ENCODE data around the gene ZBTB45.

ZBTB45 gene

GRCh38 chr19:58543826-58544590 is 24.4 kb upstream of the ZBTB45 start, which contains the start of gene TRIM28:
Gene TRIM28 (plus strand): TSS chr19:58544064. CDS start chr19:58544758, 694 bp downstream.
- peaks cover 17 to 41% of the 10 kb centered on the region in 2 experiments; a peak in 2 of 3 replicates for H3K36me3 ChIP-seq (ENCODE audit: control insufficient read depth in 2 of 2, insufficient read depth in 1 of 2, low read length in 2 of 2)
- TF ChIP-seq ZSCAN30 (tag by site-specific recombination; IDR thresholded peaks at IDR 0.05) (peak; percentile 83), ZNF561 (tag by site-specific recombination; IDR thresholded peaks at IDR 0.05; ENCODE audit: borderline replicate concordance) (peak; percentile 2; the same call in 1 of the 2 replicates), GLI4 (tag by site-specific recombination; IDR thresholded peaks at IDR 0.05) (no peak), ZNF416 (tag by site-specific recombination; IDR thresholded peaks at IDR 0.05) (no peak), ZNF529 (tag by site-specific recombination; IDR thresholded peaks at IDR 0.05; ENCODE audit: insufficient replicate concordance) (no peak), ZNF114 (tag by site-specific recombination; IDR thresholded peaks at IDR 0.05) (no peak), ZBTB44 (tag by site-specific recombination; IDR thresholded peaks at IDR 0.05) (peak; percentile 47; the same call in 1 of the 2 replicates), ZEB2 (tag by site-specific recombination; IDR thresholded peaks at IDR 0.05) (peak; percentile 79), ZNF600 (tag by site-specific recombination; IDR thresholded peaks at IDR 0.05) (peak; percentile 35; the same call in 1 of the 2 replicates), ZBTB20 (tag by site-specific recombination; IDR thresholded peaks at IDR 0.05) (no peak), ZNF473 (tag by site-specific recombination; IDR thresholded peaks at IDR 0.05) (no peak), KLF17 (tag by site-specific recombination; IDR thresholded peaks at IDR 0.05) (no peak), ZSCAN4 (tag by site-specific recombination; IDR thresholded peaks at IDR 0.05) (no peak), SP7 (tag by site-specific recombination; IDR thresholded peaks at IDR 0.05) (peak; percentile 55; the same call in 1 of the 2 replicates), ZFHX2 (tag by site-specific recombination; conservative IDR thresholded peaks at IDR 0.05) (peak; percentile 41), ZFP69B (tag by site-specific recombination; IDR thresholded peaks at IDR 0.05) (0 out of 2 replicates have a peak, but pooled peaks have one; percentile 9), MZF1 (tag by site-specific recombination; IDR thresholded peaks at IDR 0.05; ENCODE audit: borderline replicate concordance) (peak; percentile 99), ZNF658 (tag by site-specific recombination; IDR thresholded peaks at IDR 0.05) (no peak), ZBTB26 (tag by site-specific recombination; optimal IDR thresholded peaks at IDR 0.05) (peak; percentile 80), ZNF157 (tag by site-specific recombination; IDR thresholded peaks at IDR 0.05) (no peak), IKZF3 (tag by site-specific recombination; IDR thresholded peaks at IDR 0.05) (peak; percentile 95), SP2 (tag by site-specific recombination; IDR thresholded peaks at IDR 0.05) (peak; percentile 89), ZNF394 (tag by site-specific recombination; IDR thresholded peaks at IDR 0.05; ENCODE audit: borderline replicate concordance) (0 out of 2 replicates have a peak, but pooled peaks have one; percentile 8), ZNF585B (tag by site-specific recombination; IDR thresholded peaks at IDR 0.05) (no peak), ATF2 (tag by site-specific recombination; IDR thresholded peaks at IDR 0.05; ENCODE audit: low read depth) (peak; percentile 96), BCL6B (tag by site-specific recombination; IDR thresholded peaks at IDR 0.05) (no peak), ZNF354C (tag by site-specific recombination; IDR thresholded peaks at IDR 0.05; ENCODE audit: borderline replicate concordance, low read depth) (no peak)

More at GRCh38 chr19:58543826-58544590, 24.4 kb upstream of the ZBTB45 start, which contains the start of gene TRIM28:
- H3K27ac ChIP-seq (ENCODE audit: extremely low read depth, low read depth, low read length) = peak within 1 kb of the TSS; percentile 99
- peaks cover 13% of the 10 kb centered on the region for H3K4me1 ChIP-seq (ENCODE audit: control insufficient read depth, insufficient read depth, low read length)
- no peaks in the 10 kb centered on the region for H3K9me3 ChIP-seq (ENCODE audit: control insufficient read depth, insufficient read depth, low read depth, low read length)
- POLR2A ChIA-PET = interaction anchor here (0.6 to 4.4 kb wide), 36 partner anchors 9 to 1117 kb away, joined by 3 to 128 read pairs (median 5); partner anchors contain the start of genes CHMP2A, MZF1, RPS5 and SLC27A5
- H3K4me3 ChIP-seq (ENCODE audit: low read depth, low read length) = peak within 1 kb of the TSS; percentile 67
- CTCF ChIA-PET = interaction anchor here (0.7 to 1.9 kb wide), 5 partner anchors 11 to 362 kb away, joined by 3 to 19 read pairs (median 6); partner anchors contain the start of genes CHMP2A and ZBTB45
